Adrenal gland (tissue), 12 donors: Measurements from ENCODE around the gene KCTD1. TPM values are rescaled to one million over a fixed set of nuclear protein-coding genes. Genes with fewer than 3 reads are reported as not detected.

Experiments
- DNase-seq, 7 donors: peaks; one replicate each; pipeline ENCODE4 v3.0.0-alpha.2; 2019 to 2020
- H3K27ac ChIP-seq, 5 donors: fragments of 200-600 bp; sonication (generic) in 4 of 5; 1 replicate in 3 of 5; 2 replicates in 2 of 5; pipeline versions ENCODE4 v1.5.1 to v1.8.0; 2016 to 2020; ENCODE audit warnings: mild to moderate bottlenecking in 1 of 5
- H3K27me3 ChIP-seq: fragments of 200-600 bp; 2 replicates; pipeline ENCODE4 v1.8.0; 2021
- H3K36me3 ChIP-seq, 2 donors: fragments of 200-600 bp; replicated peaks in 1 of 2; 1 replicate in 1 of 2; 2 replicates in 1 of 2; pipeline versions ENCODE4 v1.5.1 to v1.8.0; 2018 to 2022
- H3K4me1 ChIP-seq, 2 donors: fragments of 200-600 bp; replicated peaks in 1 of 2; 1 replicate in 1 of 2; 2 replicates in 1 of 2; pipeline versions ENCODE4 v1.5.1 to v1.8.0; 2018 to 2021
- H3K4me3 ChIP-seq, 4 donors: fragments of 200-600 bp; sonication (generic) in 3 of 4; one replicate each; pipeline ENCODE4 v1.5.1; 2016 to 2018
- H3K9me3 ChIP-seq, 3 donors: fragments of 200-600 bp; sonication (generic) in 1 of 3; replicated peaks in 1 of 3; 1 replicate in 2 of 3; 2 replicates in 1 of 3; pipeline versions ENCODE4 v1.5.1 to v1.8.0; 2016 to 2021
- CTCF ChIP-seq, 6 experiments: fragments of 450-650 bp in 4 of 6; fragments of 200-600 bp in 2 of 6; sonication (generic) in 1 of 6; IDR thresholded peaks; 1 replicate in 5 of 6; 2 replicates in 1 of 6; pipeline versions ENCODE4 v1.5.1 to v1.8.0; 2016 to 2021; ENCODE audit warnings: antibody characterized with exemption in 6 of 6, mild to moderate bottlenecking in 2 of 6, moderate library complexity in 1 of 6
- POLR2A ChIP-seq, 2 donors: fragments of 450-650 bp; IDR thresholded peaks; one replicate each; pipeline ENCODE4 v1.6.1; 2017; ENCODE audit warnings: antibody characterized with exemption in 2 of 2, mild to moderate bottlenecking in 2 of 2, moderate library complexity in 1 of 2
- WGBS, 4 donors: extraction: QIAGEN DNeasy Blood & Tissue Kit in 2 of 4; methylation state at CpG; one replicate each; pipeline versions ENCODE4 v1.1.5 to v1.1.7; 2013 to 2017; 5-methylcytosine and 5-hydroxymethylcytosine counted together
- intact Hi-C, 2 donors: fragments of 100-400 bp; cut with DNase I; formaldehyde crosslinking; loops; one replicate each; pipeline versions ENCODE4 v1.14.1 to v1.15.0; 2022 to 2023
- polyA plus RNA-seq, 3 donors: library from polyadenylated mRNA; stranded (reverse); fragments of 200-250 nt in 2 of 3; fragments of 350-450 nt in 1 of 3; fragmentation: Illumina TruSeq in 1 of 3; extraction: RNeasy Lipid Tissue Mini Kit (QIAGEN cat#74804) in 1 of 3; gene quantifications; one replicate each; pipeline ENCODE4 v1.2.3, GENCODE V29; 2013 to 2014
- total RNA-seq, 9 donors: library from RNA; depleted of rRNA in 4 of 9; stranded (reverse); fragments of >200 nt in 4 of 9; fragments of 120-200 nt in 1 of 9; fragmentation: NEBNext Ultra II Directional in 1 of 9; extraction: Animal tissue kit (Norgen Biotek cat#: 25700) in 1 of 9; gene quantifications; one replicate each; pipeline versions ENCODE4 v1.1.0 to v1.2.4, GENCODE V29; 2013 to 2023
- donor health status: healthy with polysubstance abuse.
- donor health status: Bipolar disorder and iron deficiency.
- donor health status: DM: yes; HTN: yes; CAD: no.
- donor health status: DM: no; HTN: no; CAD: no.
- donor health status: DM: no; HTN: no; CAD: no.
- donor health status: DM: yes; HTN: yes; CAD: no.

The KCTD1 gene
- total and polyA plus RNA-seq, 12 donors: 9.8 to 44.8 (median 30.8) TPM

DNA sequence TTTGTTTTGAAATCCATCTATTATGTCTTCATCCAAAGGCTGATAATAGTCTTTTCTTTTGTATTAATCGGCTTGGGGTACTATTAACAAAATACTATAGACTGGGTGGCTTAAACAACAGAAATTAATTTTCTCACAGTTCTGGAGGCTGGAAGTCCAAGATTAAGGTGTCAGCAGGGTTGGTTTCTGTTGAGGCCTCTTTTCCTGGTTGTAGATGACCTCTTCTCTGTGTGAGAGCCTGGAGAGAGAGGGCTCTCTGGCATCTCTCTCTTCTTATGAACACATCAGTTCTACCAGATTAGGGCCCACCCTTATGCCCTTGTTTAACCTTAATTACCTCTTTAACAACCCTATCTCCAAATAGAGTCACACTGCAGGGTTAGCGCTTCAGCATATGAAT lies 14.2 kb upstream of the KCTD1 start:
- TF ChIP-seq CTCF (IDR thresholded peaks at IDR 0.05) (no peak), POLR2A (IDR thresholded peaks at IDR 0.05) (no peak)
- H3K4me3 ChIP-seq: no peak overlapping the region
- DNase-seq: no peak
- no peaks in the 10 kb centered on the region for H3K9me3 ChIP-seq
- no peak overlapping the region for H3K27ac ChIP-seq
- H3K36me3 ChIP-seq: no peaks in the 10 kb centered on the region
- H3K27me3 ChIP-seq: no peaks in the 10 kb centered on the region
- intact Hi-C loops: no loop called here
- WGBS, 4 donors: 89 to 99% (median 91%) methylated on average over 2 of the region's 2 CpGs
- no peaks in the 10 kb centered on the region for H3K4me1 ChIP-seq

GRCh38 chr18:26561769-26562168 lies 13.4 kb upstream of the KCTD1 start:
- Histone ChIP-seq H3K4me1 (no peaks in the 10 kb centered on the region), H3K27me3 (no peaks in the 10 kb centered on the region), H3K36me3 (no peaks in the 10 kb centered on the region), H3K27ac (no peak overlapping the region), H3K4me3 (no peak overlapping the region), H3K9me3 (no peaks in the 10 kb centered on the region)
- no peak for DNase-seq
- TF ChIP-seq POLR2A (IDR thresholded peaks at IDR 0.05) (no peak), CTCF (IDR thresholded peaks at IDR 0.05) (no peak)
- WGBS, 4 donors: 93 to 100% (median 96%) methylated on average over 3 to 5 of the region's 5 CpGs
- intact Hi-C loops: no loop called here

- H3K27ac ChIP-seq: no peak overlapping the region
- H3K36me3 ChIP-seq: no peaks in the 10 kb centered on the region
- TF ChIP-seq POLR2A (IDR thresholded peaks at IDR 0.05): no peak
- no peak for TF ChIP-seq CTCF (IDR thresholded peaks at IDR 0.05)
- H3K9me3 ChIP-seq: no peaks in the 10 kb centered on the region
- H3K27me3 ChIP-seq: no peaks in the 10 kb centered on the region
- DNase-seq: no peak
- intact Hi-C loops: no loop called here
- WGBS, 4 donors: 75 to 77% (median 76%) methylated on average over 3 of the region's 3 CpGs
- H3K4me1 ChIP-seq: no peaks in the 10 kb centered on the region
- H3K4me3 ChIP-seq: no peak overlapping the region
Observed at GRCh38 chr18:26556573-26556972, 8.2 kb upstream of the KCTD1 start.

DNA sequence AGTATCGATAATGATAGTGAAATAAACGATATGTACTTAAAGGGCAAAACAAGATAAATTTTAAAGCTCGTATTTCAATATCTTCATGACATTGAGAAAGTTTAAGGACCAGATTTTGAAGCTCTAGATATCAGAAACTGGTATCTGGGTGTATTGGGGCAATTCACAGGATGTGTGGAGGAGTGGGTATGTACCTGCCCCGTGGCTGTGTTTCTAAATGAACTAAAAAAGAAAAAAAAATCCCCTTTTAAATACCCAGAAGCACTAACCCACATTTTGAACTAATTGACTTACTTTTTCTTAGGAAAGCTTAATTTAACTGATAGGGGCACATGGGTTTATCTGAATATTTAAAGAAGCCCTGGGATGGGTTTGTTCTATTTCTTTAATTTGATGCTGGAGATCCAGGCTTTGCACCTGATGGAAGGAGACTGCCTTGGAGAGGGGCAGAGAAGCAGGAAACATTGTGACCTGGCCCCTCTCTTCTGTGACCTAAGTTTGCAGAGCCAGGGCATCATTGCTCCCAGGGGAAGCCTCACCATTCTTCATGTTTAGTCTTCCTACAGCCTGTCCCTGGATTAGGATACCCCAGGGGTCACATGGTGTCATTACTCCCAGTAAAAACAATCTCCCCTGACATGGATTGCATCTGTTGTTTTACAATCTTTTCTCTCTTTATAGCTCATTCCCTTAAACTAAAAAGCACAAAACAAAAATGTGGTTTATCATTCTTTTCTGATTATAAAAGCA lies 7.6 kb upstream of the KCTD1 start:
- TF ChIP-seq CTCF (IDR thresholded peaks at IDR 0.05) (no peak), POLR2A (IDR thresholded peaks at IDR 0.05) (no peak)
- Histone ChIP-seq H3K4me1 (peaks cover 2 to 6% of the 10 kb centered on the region in 2 donors), H3K36me3 (no peaks in the 10 kb centered on the region), H3K4me3 (no peak overlapping the region), H3K9me3 (no peaks in the 10 kb centered on the region), H3K27me3 (no peaks in the 10 kb centered on the region), H3K27ac (peak overlapping the region in 1 of 5 donors; percentile 28)
- WGBS, 4 donors: 80 to 86% (median 83%) methylated on average over 4 of the region's 4 CpGs
- DNase-seq: no peak
- intact Hi-C loops: no loop called here
